ES-I3 (cell line): ENCODE measurements around the gene ABCF2.
A peak's percentile ranks its signal among the peaks of the same experiment; 100 is the strongest.

Source experiments
- H3K36me3 ChIP-seq: 2 replicates; pipeline ENCODE4 v1.6.1; 2013; ENCODE audit warnings: mild to moderate bottlenecking, low read length, control low read depth, moderate library complexity; ENCODE audit not compliant: insufficient read depth
- H3K4me1 ChIP-seq: 2 replicates; pipeline ENCODE4 v1.6.1; 2013; ENCODE audit warnings: mild to moderate bottlenecking, control low read depth, low read length; ENCODE audit not compliant: insufficient read depth
- H3K9ac ChIP-seq: 2 replicates; pipeline ENCODE4 v1.6.1; 2013; ENCODE audit warnings: low read depth, mild to moderate bottlenecking, low read length, moderate library complexity
- H3K9me3 ChIP-seq: 2 replicates; pipeline ENCODE4 v1.6.1; 2013; ENCODE audit warnings: mild to moderate bottlenecking, low read length, moderate library complexity; ENCODE audit not compliant: control insufficient read depth, insufficient read depth

ABCF2 gene

GRCh38 chr7:151177310-151177709 is 49.7 kb downstream of the ABCF2 start:
- Histone ChIP-seq H3K4me1 (no peaks in the 10 kb centered on the region), H3K9me3 (no peaks in the 10 kb centered on the region; the same call in 1 of the 2 replicates), H3K9ac (no peak overlapping the region), H3K36me3 (no peaks in the 10 kb centered on the region)

GRCh38 chr7:151176401-151176800 is 50.6 kb downstream of the ABCF2 start:
- Histone ChIP-seq H3K4me1 (no peaks in the 10 kb centered on the region), H3K9me3 (no peaks in the 10 kb centered on the region; the same call in 1 of the 2 replicates), H3K9ac (no peak overlapping the region), H3K36me3 (no peaks in the 10 kb centered on the region)

GRCh38 chr7:151175793-151176311 is 51.2 kb downstream of the ABCF2 start:
- no peak overlapping the region for H3K9ac ChIP-seq
- no peaks in the 10 kb centered on the region for H3K36me3 ChIP-seq
- no peaks in the 10 kb centered on the region for H3K4me1 ChIP-seq
- H3K9me3 ChIP-seq = no peaks in the 10 kb centered on the region; the same call in 1 of the 2 replicates

- Histone ChIP-seq H3K9me3 (no peaks in the 10 kb centered on the region; the same call in 1 of the 2 replicates), H3K36me3 (no peaks in the 10 kb centered on the region), H3K4me1 (no peaks in the 10 kb centered on the region), H3K9ac (no peak overlapping the region)
Measured at GRCh38 chr7:151175047-151175792, 51.8 kb downstream of the ABCF2 start.

- no peak overlapping the region for H3K9ac ChIP-seq
- no peaks in the 10 kb centered on the region for H3K36me3 ChIP-seq
- H3K4me1 ChIP-seq = no peaks in the 10 kb centered on the region
- no peaks in the 10 kb centered on the region; the same call in 1 of the 2 replicates for H3K9me3 ChIP-seq
Measured at GRCh38 chr7:151174246-151175046, 52.6 kb downstream of the ABCF2 start.

- Histone ChIP-seq H3K9me3 (no peaks in the 10 kb centered on the region; the same call in 1 of the 2 replicates), H3K9ac (no peak overlapping the region), H3K4me1 (no peaks in the 10 kb centered on the region), H3K36me3 (no peaks in the 10 kb centered on the region)
Measured at GRCh38 chr7:151173386-151174245, 53.4 kb downstream of the ABCF2 start.

GRCh38 chr7:151172273-151173141 is 54.5 kb downstream of the ABCF2 start:
- Histone ChIP-seq H3K9ac (no peak overlapping the region), H3K36me3 (no peaks in the 10 kb centered on the region), H3K4me1 (no peaks in the 10 kb centered on the region), H3K9me3 (no peaks in the 10 kb centered on the region; the same call in 1 of the 2 replicates)

- H3K4me1 ChIP-seq = no peaks in the 10 kb centered on the region
- no peaks in the 10 kb centered on the region for H3K36me3 ChIP-seq
- H3K9me3 ChIP-seq = no peaks in the 10 kb centered on the region; the same call in 1 of the 2 replicates
- H3K9ac ChIP-seq = peak overlapping the region; percentile 54; the same call in 1 of the 2 replicates
Measured at GRCh38 chr7:151168787-151169162, 58.2 kb downstream of the ABCF2 start.

- H3K9ac ChIP-seq = peak overlapping the region; percentile 54; the same call in 1 of the 2 replicates
- no peaks in the 10 kb centered on the region for H3K4me1 ChIP-seq
- H3K36me3 ChIP-seq = no peaks in the 10 kb centered on the region
- H3K9me3 ChIP-seq = no peaks in the 10 kb centered on the region; the same call in 1 of the 2 replicates
Measured at GRCh38 chr7:151168003-151168786, 58.8 kb downstream of the ABCF2 start.

GRCh38 chr7:151167197-151167961 is 59.6 kb downstream of the ABCF2 start, which contains the start of gene GBX1:
Gene GBX1, minus strand, starts transcription at chr7:151167694. Its CDS starts 146 bp downstream, at chr7:151167548.
- Histone ChIP-seq H3K9me3 (no peaks in the 10 kb centered on the region), H3K36me3 (no peaks in the 10 kb centered on the region), H3K9ac (peak within 1 kb of the TSS; percentile 54), H3K4me1 (no peaks in the 10 kb centered on the region)

GRCh38 chr7:151166629-151167196 is 60.3 kb downstream of the ABCF2 start:
- H3K4me1 ChIP-seq = no peaks in the 10 kb centered on the region
- no peaks in the 10 kb centered on the region for H3K36me3 ChIP-seq
- no peaks in the 10 kb centered on the region for H3K9me3 ChIP-seq
- H3K9ac ChIP-seq = peak overlapping the region; percentile 54
